Measurements from ENCODE around the gene CLIC4. TPM values are rescaled to one million over a fixed set of nuclear protein-coding genes. Genes with fewer than 3 reads are reported as not detected.

CLIC4 gene
- total RNA-seq, 1 donor from 2014 or later, result 164 TPM

- no peak for DNase-seq (ENCODE audit: extremely low spot score in 2 of 2)
- Histone ChIP-seq H3K4me1 (peaks cover 8% of the 10 kb centered on the region), H3K9me3 (no peaks in the 10 kb centered on the region), H3K36me3 (no peaks in the 10 kb centered on the region), H3K4me3 (no peak overlapping the region), H3K27ac (no peak overlapping the region), H3K27me3 (no peaks in the 10 kb centered on the region)
- intact Hi-C loops (cut with DNase I), result no loop called here
- no peak for TF ChIP-seq POLR2A (IDR thresholded peaks at IDR 0.05)
- TF ChIP-seq CTCF (IDR thresholded peaks at IDR 0.05), result no peak
- TF ChIP-seq POLR2AphosphoS5 (IDR thresholded peaks at IDR 0.05; ENCODE audit: insufficient read depth in 1 of 2, low read depth in 1 of 2), result no peak
These were observed 31.5 kb upstream of the CLIC4 start for GRCh38 chr1:24713736-24714135.

- intact Hi-C loops (cut with DNase I), result no loop called here
- TF ChIP-seq POLR2AphosphoS5 (IDR thresholded peaks at IDR 0.05; ENCODE audit: insufficient read depth in 1 of 2, low read depth in 1 of 2) (no peak), POLR2A (IDR thresholded peaks at IDR 0.05) (no peak), CTCF (IDR thresholded peaks at IDR 0.05) (no peak)
- no peak overlapping the region for H3K27ac ChIP-seq
- no peaks in the 10 kb centered on the region for H3K27me3 ChIP-seq
- H3K4me3 ChIP-seq, result no peak overlapping the region
- peaks cover 14% of the 10 kb centered on the region for H3K4me1 ChIP-seq
- DNase-seq (ENCODE audit: extremely low spot score in 2 of 2), result no peak
- H3K36me3 ChIP-seq, result no peaks in the 10 kb centered on the region
- H3K9me3 ChIP-seq, result no peaks in the 10 kb centered on the region
These were observed 30.3 kb upstream of the CLIC4 start for GRCh38 chr1:24714859-24715520.

GRCh38 chr1:24715658-24716057 is 29.6 kb upstream of the CLIC4 start:
- H3K4me1 ChIP-seq, result peaks cover 16% of the 10 kb centered on the region
- TF ChIP-seq POLR2A (IDR thresholded peaks at IDR 0.05), result no peak
- TF ChIP-seq POLR2AphosphoS5 (IDR thresholded peaks at IDR 0.05; ENCODE audit: insufficient read depth in 1 of 2, low read depth in 1 of 2), result no peak
- no peak for TF ChIP-seq CTCF (IDR thresholded peaks at IDR 0.05)
- no peak for DNase-seq (ENCODE audit: extremely low spot score in 2 of 2)
- no peak overlapping the region for H3K4me3 ChIP-seq
- no peaks in the 10 kb centered on the region for H3K27me3 ChIP-seq
- no peaks in the 10 kb centered on the region for H3K9me3 ChIP-seq
- H3K36me3 ChIP-seq, result no peaks in the 10 kb centered on the region
- intact Hi-C loops (cut with DNase I), result no loop called here
- no peak overlapping the region for H3K27ac ChIP-seq

GRCh38 chr1:24717887-24718650 is 27.2 kb upstream of the CLIC4 start:
- Histone ChIP-seq H3K4me3 (no peak overlapping the region), H3K27ac (no peak overlapping the region), H3K9me3 (no peaks in the 10 kb centered on the region), H3K27me3 (no peaks in the 10 kb centered on the region), H3K4me1 (peaks cover 21% of the 10 kb centered on the region), H3K36me3 (no peaks in the 10 kb centered on the region)
- no peak for DNase-seq (ENCODE audit: extremely low spot score in 2 of 2)
- intact Hi-C loops (cut with DNase I), result no loop called here
- TF ChIP-seq CTCF (IDR thresholded peaks at IDR 0.05), result no peak
- no peak for TF ChIP-seq POLR2A (IDR thresholded peaks at IDR 0.05)
- TF ChIP-seq POLR2AphosphoS5 (IDR thresholded peaks at IDR 0.05; ENCODE audit: insufficient read depth in 1 of 2, low read depth in 1 of 2), result no peak

- Histone ChIP-seq H3K36me3 (no peaks in the 10 kb centered on the region), H3K27ac (peak overlapping the region; percentile 36), H3K9me3 (no peaks in the 10 kb centered on the region), H3K4me1 (peaks cover 21% of the 10 kb centered on the region), H3K27me3 (no peaks in the 10 kb centered on the region), H3K4me3 (no peak overlapping the region)
- TF ChIP-seq POLR2A (IDR thresholded peaks at IDR 0.05) (no peak), POLR2AphosphoS5 (IDR thresholded peaks at IDR 0.05; ENCODE audit: insufficient read depth in 1 of 2, low read depth in 1 of 2) (peak; percentile 75 to 83)
- peak in 1 of 2 donors; percentile 94 for DNase-seq (ENCODE audit: extremely low spot score in 2 of 2)
- intact Hi-C loops (cut with DNase I), result no loop called here
These were observed 25.1 kb upstream of the CLIC4 start for GRCh38 chr1:24720152-24720551.
